ENCODE measurements around the gene PPP6R2. TPM values are rescaled to one million over a fixed set of nuclear protein-coding genes. Genes with fewer than 3 reads are reported as not detected.

The PPP6R2 gene
- polyA plus RNA-seq, 1 donor (not counting 4 experiments of a cell fraction or from before 2014, with no cell fraction given): 19.8 TPM

DNA sequence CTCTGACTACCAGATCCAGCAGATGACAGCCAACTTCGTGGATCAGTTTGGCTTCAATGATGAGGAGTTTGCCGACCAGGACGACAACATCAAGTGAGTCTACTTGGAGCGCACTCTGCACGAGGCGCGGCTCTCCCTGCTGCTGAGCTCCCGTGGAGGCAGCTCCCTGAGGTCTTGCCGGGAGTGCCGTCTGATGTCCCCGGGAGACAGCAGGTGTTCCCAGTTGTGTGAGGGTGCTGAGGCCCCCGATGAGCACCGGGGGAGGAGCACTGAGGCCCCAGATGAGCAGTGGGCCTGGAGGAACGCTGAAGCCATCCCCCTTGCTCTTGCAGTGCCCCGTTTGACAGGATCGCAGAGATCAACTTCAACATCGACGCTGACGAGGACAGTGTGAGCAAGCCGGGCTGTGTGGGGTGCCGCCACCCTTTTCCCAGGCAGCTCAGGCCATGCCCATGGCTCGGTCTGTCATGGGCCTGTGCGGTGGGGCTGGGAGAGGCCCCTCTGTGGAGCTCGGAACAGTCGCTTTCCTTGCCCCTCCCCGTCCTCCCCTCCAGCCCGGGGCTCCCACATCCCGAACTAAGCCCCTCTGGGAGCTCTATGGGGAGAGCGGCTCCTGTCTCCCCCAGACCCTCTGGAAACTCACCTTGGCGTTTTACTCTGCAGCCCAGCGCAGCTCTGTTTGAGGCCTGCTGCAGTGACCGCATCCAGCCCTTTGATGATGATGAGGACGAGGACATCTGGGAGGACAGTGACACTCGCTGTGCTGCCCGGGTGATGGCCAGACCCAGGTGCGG is 94.6 kb downstream of the PPP6R2 start:
- Histone ChIP-seq H3K4me1 (ENCODE audit: control insufficient read depth, extremely low read depth, insufficient read depth, low read length) (peaks cover 9% of the 10 kb centered on the region), H4K20me1 (ENCODE audit: control insufficient read depth, extremely low read depth, insufficient read depth, low read length) (peaks cover 5% of the 10 kb centered on the region), H3K4me2 (ENCODE audit: control insufficient read depth, extremely low read depth, insufficient read depth, low read depth, low read length) (no peak overlapping the region), H3K27ac (ENCODE audit: control insufficient read depth, insufficient read depth, low read length) (no peak overlapping the region), H3K36me3 (ENCODE audit: control insufficient read depth in 2 of 2, extremely low read depth in 1 of 2, insufficient read depth in 2 of 2, low read length in 2 of 2) (peaks cover 4 to 33% of the 10 kb centered on the region in 2 experiments), H3K27me3 (ENCODE audit: control insufficient read depth, extremely low read depth, insufficient read depth, low read length) (no peaks in the 10 kb centered on the region), H2AFZ (ENCODE audit: control insufficient read depth, low read length) (no peak overlapping the region), H3K9me3 (ENCODE audit: control insufficient read depth, low read depth, low read length) (no peaks in the 10 kb centered on the region), H3K9me1 (ENCODE audit: control insufficient read depth, extremely low read depth, insufficient read depth, low read length) (no peaks in the 10 kb centered on the region), H3K79me2 (ENCODE audit: control insufficient read depth, insufficient read depth, low read length) (no peaks in the 10 kb centered on the region), H3K4me3 (ENCODE audit: control insufficient read depth in 2 of 3, extremely low read depth in 1 of 3, insufficient read depth in 2 of 3, low read depth in 1 of 3, low read length in 3 of 3) (no peak overlapping the region), H3K9ac (ENCODE audit: control insufficient read depth, extremely low read depth, insufficient read depth, low read length) (no peak overlapping the region)
- TF ChIP-seq EZH2 (IDR thresholded peaks at IDR 0.05; ENCODE audit: low read length): no peak
- TF ChIP-seq, protein P1, sequence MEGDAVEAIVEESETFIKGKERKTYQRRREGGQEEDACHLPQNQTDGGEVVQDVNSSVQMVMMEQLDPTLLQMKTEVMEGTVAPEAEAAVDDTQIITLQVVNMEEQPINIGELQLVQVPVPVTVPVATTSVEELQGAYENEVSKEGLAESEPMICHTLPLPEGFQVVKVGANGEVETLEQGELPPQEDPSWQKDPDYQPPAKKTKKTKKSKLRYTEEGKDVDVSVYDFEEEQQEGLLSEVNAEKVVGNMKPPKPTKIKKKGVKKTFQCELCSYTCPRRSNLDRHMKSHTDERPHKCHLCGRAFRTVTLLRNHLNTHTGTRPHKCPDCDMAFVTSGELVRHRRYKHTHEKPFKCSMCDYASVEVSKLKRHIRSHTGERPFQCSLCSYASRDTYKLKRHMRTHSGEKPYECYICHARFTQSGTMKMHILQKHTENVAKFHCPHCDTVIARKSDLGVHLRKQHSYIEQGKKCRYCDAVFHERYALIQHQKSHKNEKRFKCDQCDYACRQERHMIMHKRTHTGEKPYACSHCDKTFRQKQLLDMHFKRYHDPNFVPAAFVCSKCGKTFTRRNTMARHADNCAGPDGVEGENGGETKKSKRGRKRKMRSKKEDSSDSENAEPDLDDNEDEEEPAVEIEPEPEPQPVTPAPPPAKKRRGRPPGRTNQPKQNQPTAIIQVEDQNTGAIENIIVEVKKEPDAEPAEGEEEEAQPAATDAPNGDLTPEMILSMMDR (optimal IDR thresholded peaks at IDR 0.05 in 1 of 3, IDR thresholded peaks at IDR 0.05 in 1 of 3, conservative IDR thresholded peaks at IDR 0.05 in 1 of 3; ENCODE audit: extremely low read depth in 1 of 3, insufficient read depth in 2 of 3, low read length in 3 of 3): no peak
- dilution Hi-C loops (cut with MboI; ENCODE audit: extremely low pct_ligation_motif_present, low sequenced_read_pairs): no loop called here
- DNase-seq (ENCODE audit: low read depth, low spot score): no peak
- no peak for FAIRE-seq

DNA sequence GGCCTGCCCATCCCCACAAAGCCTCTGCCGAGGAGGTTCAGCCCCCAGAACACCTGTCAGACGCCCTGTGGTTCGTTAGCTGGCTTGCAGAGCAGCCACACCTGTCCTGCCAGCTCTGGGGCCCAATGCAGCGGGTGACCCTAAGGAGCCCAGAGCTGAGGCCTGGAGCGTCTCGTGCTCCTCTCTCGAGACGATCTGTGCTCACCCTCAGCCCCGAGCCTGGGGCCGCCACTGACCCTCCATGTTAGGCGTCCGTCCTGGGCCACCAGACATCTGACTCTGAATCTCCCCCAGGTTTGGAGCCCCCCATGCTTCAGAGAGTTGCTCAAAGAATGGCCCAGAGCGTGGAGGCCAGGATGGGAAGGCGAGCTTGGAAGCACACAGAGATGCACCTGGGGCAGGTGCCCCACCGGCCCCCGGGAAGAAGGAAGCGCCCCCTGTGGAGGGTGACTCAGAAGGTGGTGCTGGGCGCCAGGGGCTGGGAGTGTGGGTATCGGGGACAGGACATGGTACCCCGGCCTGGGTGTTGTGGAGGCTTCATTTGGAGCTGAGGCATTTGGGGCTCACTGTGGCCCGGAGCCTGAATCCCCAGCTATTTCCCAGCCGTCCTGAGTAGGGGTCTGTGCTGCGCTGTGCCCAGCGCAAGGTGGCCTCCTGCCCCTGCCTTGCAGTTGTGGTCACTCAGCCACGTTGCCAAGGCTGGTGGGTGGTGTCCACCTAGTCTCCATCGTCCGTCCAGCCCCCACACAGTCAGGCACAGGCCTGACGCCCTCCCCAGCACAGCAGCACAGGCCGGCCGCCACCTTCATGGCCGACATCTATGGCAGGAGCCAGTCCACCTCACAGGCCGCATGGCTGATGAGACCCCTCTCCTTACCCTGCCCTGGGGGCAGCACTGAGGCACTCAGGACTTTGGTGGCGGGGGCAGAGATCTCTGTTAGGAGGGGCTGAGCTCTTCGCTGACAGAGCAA is 95.5 kb downstream of the PPP6R2 start:
- DNase-seq (ENCODE audit: low read depth, low spot score) (no peak), FAIRE-seq (no peak)
- H3K4me1 ChIP-seq (ENCODE audit: control insufficient read depth, extremely low read depth, insufficient read depth, low read length): peaks cover 9% of the 10 kb centered on the region
- H2AFZ ChIP-seq (ENCODE audit: control insufficient read depth, low read length): no peak overlapping the region
- H3K79me2 ChIP-seq (ENCODE audit: control insufficient read depth, insufficient read depth, low read length): no peaks in the 10 kb centered on the region
- H3K9me3 ChIP-seq (ENCODE audit: control insufficient read depth, low read depth, low read length): no peaks in the 10 kb centered on the region
- H3K9me1 ChIP-seq (ENCODE audit: control insufficient read depth, extremely low read depth, insufficient read depth, low read length): no peaks in the 10 kb centered on the region
- peaks cover 5% of the 10 kb centered on the region for H4K20me1 ChIP-seq (ENCODE audit: control insufficient read depth, extremely low read depth, insufficient read depth, low read length)
- H3K27ac ChIP-seq (ENCODE audit: control insufficient read depth, insufficient read depth, low read length): no peak overlapping the region
- TF ChIP-seq, protein P1 (optimal IDR thresholded peaks at IDR 0.05 in 1 of 3, IDR thresholded peaks at IDR 0.05 in 1 of 3, conservative IDR thresholded peaks at IDR 0.05 in 1 of 3; ENCODE audit: extremely low read depth in 1 of 3, insufficient read depth in 2 of 3, low read length in 3 of 3): no peak
- no peak for TF ChIP-seq EZH2 (IDR thresholded peaks at IDR 0.05; ENCODE audit: low read length)
- H3K9ac ChIP-seq (ENCODE audit: control insufficient read depth, extremely low read depth, insufficient read depth, low read length): no peak overlapping the region
- dilution Hi-C loops (cut with MboI; ENCODE audit: extremely low pct_ligation_motif_present, low sequenced_read_pairs): no loop called here
- H3K4me3 ChIP-seq (ENCODE audit: control insufficient read depth in 2 of 3, extremely low read depth in 1 of 3, insufficient read depth in 2 of 3, low read depth in 1 of 3, low read length in 3 of 3): no peak overlapping the region
- no peaks in the 10 kb centered on the region for H3K27me3 ChIP-seq (ENCODE audit: control insufficient read depth, extremely low read depth, insufficient read depth, low read length)
- H3K4me2 ChIP-seq (ENCODE audit: control insufficient read depth, extremely low read depth, insufficient read depth, low read depth, low read length): no peak overlapping the region
- H3K36me3 ChIP-seq (ENCODE audit: control insufficient read depth in 2 of 2, extremely low read depth in 1 of 2, insufficient read depth in 2 of 2, low read length in 2 of 2): peaks cover 4 to 31% of the 10 kb centered on the region in 2 experiments

All from keratinocyte (primary cell).